ENCODE measurements around the gene GPR25.

DNA sequence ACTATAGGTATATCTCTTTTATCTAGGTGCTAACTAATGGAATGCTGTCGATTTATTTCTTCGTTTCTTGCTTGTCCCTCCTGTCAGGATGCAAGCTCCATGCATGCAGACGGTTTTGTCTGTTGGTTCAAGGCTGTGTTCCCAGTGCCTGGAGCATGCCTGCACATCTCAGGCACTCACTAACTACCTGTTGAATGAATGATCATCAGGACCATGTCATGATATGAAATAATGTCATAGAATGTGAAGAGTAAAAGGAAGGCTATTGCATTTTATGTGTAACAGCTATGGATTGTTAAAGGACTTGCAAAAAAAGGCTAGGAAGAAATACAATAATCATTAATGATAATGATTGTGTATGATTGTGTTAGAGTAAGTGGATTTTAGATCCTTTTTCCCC is 4.2 kb downstream of the GPR25 start:
- TF ChIP-seq, protein P1, sequence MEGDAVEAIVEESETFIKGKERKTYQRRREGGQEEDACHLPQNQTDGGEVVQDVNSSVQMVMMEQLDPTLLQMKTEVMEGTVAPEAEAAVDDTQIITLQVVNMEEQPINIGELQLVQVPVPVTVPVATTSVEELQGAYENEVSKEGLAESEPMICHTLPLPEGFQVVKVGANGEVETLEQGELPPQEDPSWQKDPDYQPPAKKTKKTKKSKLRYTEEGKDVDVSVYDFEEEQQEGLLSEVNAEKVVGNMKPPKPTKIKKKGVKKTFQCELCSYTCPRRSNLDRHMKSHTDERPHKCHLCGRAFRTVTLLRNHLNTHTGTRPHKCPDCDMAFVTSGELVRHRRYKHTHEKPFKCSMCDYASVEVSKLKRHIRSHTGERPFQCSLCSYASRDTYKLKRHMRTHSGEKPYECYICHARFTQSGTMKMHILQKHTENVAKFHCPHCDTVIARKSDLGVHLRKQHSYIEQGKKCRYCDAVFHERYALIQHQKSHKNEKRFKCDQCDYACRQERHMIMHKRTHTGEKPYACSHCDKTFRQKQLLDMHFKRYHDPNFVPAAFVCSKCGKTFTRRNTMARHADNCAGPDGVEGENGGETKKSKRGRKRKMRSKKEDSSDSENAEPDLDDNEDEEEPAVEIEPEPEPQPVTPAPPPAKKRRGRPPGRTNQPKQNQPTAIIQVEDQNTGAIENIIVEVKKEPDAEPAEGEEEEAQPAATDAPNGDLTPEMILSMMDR (IDR thresholded peaks at IDR 0.05; ENCODE audit: insufficient read depth, low read length, poor library complexity, severe bottlenecking) = no peak
- no peak for TF ChIP-seq EZH2phosphoT487 (conservative IDR thresholded peaks at IDR 0.05; ENCODE audit: low read length)

All from SU-DHL-6 (cell line).